ENCODE data around the gene FCRL5.

The FCRL5 gene

GRCh38 chr1:157485793-157486192 is 66.5 kb downstream of the FCRL5 start:
- no peak for DNase-seq

DNA sequence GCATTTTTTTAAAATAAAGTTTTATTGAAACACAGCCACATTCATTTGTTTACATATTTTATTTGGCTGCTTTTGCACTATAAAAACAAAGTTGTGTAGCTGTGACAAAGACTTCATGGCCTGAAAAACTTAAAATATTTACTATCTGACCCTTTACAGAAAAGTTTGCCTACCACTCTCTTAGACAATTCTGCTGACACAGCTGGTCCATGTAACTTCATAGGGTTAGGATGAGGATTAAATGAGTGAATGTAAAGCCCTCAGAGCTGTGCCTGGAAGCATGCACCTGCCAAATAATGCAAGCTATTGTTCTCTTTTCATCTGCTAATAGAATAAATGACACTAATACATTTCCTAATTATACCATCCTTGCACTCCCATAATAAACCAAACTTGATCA is 67.7 kb downstream of the FCRL5 start:
- DNase-seq: no peak

- DNase-seq: no peak
Measured at GRCh38 chr1:157483635-157484034, 68.7 kb downstream of the FCRL5 start.

DNA sequence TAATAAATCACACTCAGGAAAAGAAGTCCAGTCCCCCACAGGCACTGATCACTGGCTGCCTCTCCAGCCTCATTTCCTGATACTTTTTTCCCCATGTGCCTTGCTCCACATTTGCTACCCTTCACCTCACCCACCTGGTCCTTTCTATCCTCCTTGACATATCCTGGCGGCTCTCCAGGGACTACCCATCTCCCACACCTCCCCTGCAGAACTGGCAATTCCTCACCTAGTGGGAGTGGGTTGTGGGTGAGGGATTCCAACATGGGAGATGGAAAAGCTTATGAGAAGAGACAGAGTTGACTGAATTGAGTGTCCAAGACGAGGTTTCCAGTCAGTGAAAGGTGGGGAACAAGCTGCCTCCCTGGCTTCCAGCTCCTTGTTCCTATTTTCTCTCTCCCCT is 69.6 kb downstream of the FCRL5 start:
- DNase-seq: no peak

- DNase-seq: no peak
Measured at GRCh38 chr1:157482174-157482573, 70.1 kb downstream of the FCRL5 start.

DNA sequence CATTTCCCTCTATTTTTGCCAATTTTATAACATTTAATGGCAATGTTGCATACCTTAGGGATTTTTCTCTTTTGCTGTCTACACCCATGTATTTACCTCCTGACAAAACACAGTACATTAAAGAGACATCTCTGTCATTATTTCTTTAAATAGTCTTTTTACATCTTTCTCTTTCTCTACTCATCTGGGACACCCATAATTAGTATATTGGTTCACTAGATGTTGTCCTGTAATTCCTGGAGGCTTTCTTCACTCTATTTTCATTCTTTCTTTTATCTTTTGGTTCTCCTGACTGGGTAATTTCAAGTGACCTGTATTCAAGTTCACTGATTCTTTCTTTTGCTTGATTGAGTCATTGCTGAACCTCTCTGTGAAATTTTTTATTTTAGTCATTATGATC is 74.3 kb downstream of the FCRL5 start:
- DNase-seq: no peak

- DNase-seq: no peak
Measured at GRCh38 chr1:157477419-157477818, 74.9 kb downstream of the FCRL5 start.

- no peak for DNase-seq
Measured at GRCh38 chr1:157472959-157473358, 79.4 kb downstream of the FCRL5 start.

GRCh38 chr1:157472056-157472701 is 80.1 kb downstream of the FCRL5 start:
- DNase-seq: no peak

GRCh38 chr1:157471531-157471930 is 80.8 kb downstream of the FCRL5 start:
- DNase-seq: no peak

DNA sequence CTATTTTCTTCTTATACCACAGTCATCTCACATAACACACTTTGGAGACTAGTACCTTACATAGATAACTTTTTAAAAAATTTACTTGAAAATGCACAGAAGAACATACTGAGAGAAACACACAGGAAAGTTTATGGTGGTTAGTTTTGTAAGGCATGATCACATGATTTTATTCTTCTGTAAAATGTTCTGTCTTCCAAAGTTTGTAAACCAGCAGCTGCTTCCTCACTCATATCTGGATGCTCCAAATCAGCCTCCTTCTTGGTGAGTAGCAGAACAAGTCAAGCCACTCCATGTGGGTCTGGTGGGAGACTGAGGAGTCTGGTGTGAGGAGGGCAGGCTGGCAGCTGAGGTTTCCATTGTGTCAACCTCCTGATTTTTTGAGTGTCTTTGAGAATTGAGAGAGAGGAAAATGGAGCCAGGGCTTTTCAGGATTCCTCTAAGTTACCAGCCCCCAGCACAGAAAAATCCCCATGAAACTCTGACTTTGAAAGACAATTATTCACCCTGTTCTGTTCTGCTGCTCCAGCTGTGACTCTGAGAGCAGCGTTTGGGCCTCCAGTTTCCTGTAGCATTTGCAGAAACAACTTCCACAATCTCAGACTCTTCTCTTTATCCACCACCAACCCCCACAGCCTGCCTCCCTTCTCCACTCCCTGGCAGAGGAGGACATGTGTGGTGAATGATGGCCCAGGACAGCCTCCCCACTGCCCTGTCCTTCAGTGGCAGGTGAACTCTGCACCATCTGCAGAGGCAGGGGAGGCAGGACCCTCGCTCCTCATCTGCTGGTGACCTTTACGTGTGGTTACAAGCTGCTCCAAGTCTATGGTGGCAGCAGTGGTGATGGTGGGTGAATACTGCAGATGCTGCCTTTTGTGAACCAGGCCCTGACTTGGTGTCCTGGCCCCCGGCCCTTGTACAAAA is 82.3 kb downstream of the FCRL5 start:
- no peak for DNase-seq

DNA sequence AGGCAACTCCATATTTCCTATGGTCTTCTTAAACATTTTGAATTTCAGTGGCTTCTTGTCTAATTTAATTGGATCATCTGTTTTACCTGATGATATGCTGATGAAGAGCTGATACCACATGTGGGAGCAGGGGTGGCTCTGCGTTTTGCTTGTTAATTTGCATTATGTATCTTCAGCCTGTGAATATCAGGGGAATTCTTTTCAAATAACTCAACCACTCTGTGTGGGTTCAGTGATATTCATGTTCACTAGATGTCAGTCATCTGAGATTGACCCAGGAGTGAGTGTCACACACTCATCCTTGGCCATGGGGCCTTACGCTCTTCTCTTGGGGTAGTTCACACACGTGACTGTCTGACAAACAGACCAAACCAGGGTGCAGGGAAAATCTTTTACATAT is 83.0 kb downstream of the FCRL5 start:
- no peak for DNase-seq

DNA sequence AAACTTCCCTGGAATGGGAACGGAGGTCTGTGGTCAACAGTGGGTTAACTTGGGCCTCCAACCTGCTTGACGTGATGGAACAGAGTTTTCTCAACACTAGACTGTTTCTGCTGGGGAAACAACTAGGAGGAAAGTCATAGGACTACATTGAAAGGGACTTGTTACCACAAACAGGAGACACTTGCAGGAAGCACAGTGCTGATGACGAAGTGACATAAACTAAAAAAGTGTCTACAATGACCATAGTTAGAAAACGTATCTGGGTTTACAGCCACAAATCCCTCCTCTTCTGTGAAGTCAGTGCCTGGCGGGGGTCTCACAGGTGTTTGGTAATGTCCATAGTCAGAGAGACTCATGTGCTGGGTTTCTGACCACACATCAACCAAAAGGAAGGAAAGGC is 86.3 kb downstream of the FCRL5 start:
- DNase-seq: no peak
